NB4 (cell line): Measurements from ENCODE around the gene FCER2.

Experiments
- DNase-seq: peaks from one replicate; pipeline ENCODE4 v3.0.0; 2010; ENCODE audit warnings: low read depth
- H3K4me3 ChIP-seq: one replicate; pipeline ENCODE4 v1.5.1; 2011; ENCODE audit warnings: mild to moderate bottlenecking, low read depth, low read length, moderate library complexity
- CTCF ChIP-seq: IDR thresholded peaks from one replicate; pipeline ENCODE4 v1.5.1; 2012; ENCODE audit warnings: low read depth, low read length
- MAX ChIP-seq: IDR thresholded peaks from 2 replicates; pipeline ENCODE4 v1.6.1; 2011; ENCODE audit warnings: low read depth, low read length
- MYC ChIP-seq: IDR thresholded peaks from 2 replicates; pipeline ENCODE4 v1.6.1; 2011; ENCODE audit warnings: low read depth, low read length
- POLR2A ChIP-seq: IDR thresholded peaks from 2 replicates; pipeline ENCODE4 v1.6.1; 2011; ENCODE audit warnings: mild to moderate bottlenecking; ENCODE audit not compliant: insufficient read length; ENCODE audit errors: extremely low read depth

Gene FCER2

GRCh38 chr19:7731218-7731595, 29.3 kb upstream of the FCER2 start:
- DNase-seq: no peak
- H3K4me3 ChIP-seq: no peak overlapping the region
- TF ChIP-seq MYC (no peak), MAX (no peak), CTCF (no peak), POLR2A (no peak)

GRCh38 chr19:7730286-7731217, 28.6 kb upstream of the FCER2 start:
- no peak for DNase-seq
- no peak for TF ChIP-seq MYC
- TF ChIP-seq MAX: no peak
- TF ChIP-seq POLR2A: no peak
- TF ChIP-seq CTCF: no peak
- H3K4me3 ChIP-seq: no peak overlapping the region

DNA sequence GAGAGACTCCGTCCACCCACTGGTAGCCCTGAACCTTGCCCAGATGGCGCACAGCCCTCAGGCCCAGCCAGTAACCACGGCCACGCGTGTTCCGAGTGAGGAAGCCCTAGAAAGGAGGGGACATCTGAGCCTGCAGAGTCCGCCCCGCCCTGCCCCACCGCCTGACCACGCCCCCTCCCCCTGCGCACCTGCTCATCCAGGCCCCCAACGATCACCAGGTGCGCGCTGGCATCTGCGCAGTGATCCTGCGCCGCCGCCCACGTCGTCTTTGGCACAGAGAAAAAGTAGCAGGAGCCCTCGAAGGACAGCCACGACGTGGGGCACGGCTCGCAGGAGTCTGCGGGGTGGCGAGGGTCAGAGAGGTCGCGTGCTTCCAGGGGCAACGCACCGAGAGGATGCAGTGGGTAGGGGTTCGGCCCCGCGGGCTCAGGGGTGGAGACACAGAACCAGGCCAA, 27.9 kb upstream of the FCER2 start:
- DNase-seq: no peak
- TF ChIP-seq MAX (no peak), POLR2A (no peak), MYC (no peak), CTCF (no peak)
- H3K4me3 ChIP-seq: no peak overlapping the region

GRCh38 chr19:7729211-7729610, 27.3 kb upstream of the FCER2 start:
- TF ChIP-seq MYC (no peak), MAX (no peak), POLR2A (no peak), CTCF (no peak)
- peak; percentile 22 for DNase-seq
- H3K4me3 ChIP-seq: no peak overlapping the region

- no peak for DNase-seq
- TF ChIP-seq CTCF (no peak), MYC (no peak), POLR2A (no peak), MAX (no peak)
- H3K4me3 ChIP-seq: no peak overlapping the region
These were observed 23.9 kb upstream of the FCER2 start for GRCh38 chr19:7725791-7726190.
